Measurements from ENCODE around the gene TOPBP1.
"Not testable (repeated sequence)": the region's sequence is repeated elsewhere in the genome, so short reads cannot be mapped to it uniquely, and the experiment has no call there.

The TOPBP1 gene

GRCh38 chr3:133661454-133662277, at the start of gene TOPBP1:
TOPBP1 (minus strand) TSS chr3:133661941; CDS start chr3:133661127, 814 bp downstream.
- peak; percentile 10 for DNase-seq

- no peak for DNase-seq
Observed at GRCh38 chr3:133711013-133711412, 49.3 kb upstream of the TOPBP1 start.

- DNase-seq = no peak
Observed at GRCh38 chr3:133709139-133709750, 47.5 kb upstream of the TOPBP1 start.

GRCh38 chr3:133706033-133706432, 44.3 kb upstream of the TOPBP1 start:
- no peak for DNase-seq

GRCh38 chr3:133703915-133704314, 42.2 kb upstream of the TOPBP1 start:
- no peak for DNase-seq

GRCh38 chr3:133701435-133702358, 40.0 kb upstream of the TOPBP1 start:
- DNase-seq = no peak

- no peak for DNase-seq
Observed at GRCh38 chr3:133700351-133700750, 38.6 kb upstream of the TOPBP1 start.

- no peak for DNase-seq
Observed at GRCh38 chr3:133699903-133700302, 38.2 kb upstream of the TOPBP1 start.

GRCh38 chr3:133699467-133699866, 37.7 kb upstream of the TOPBP1 start:
- no peak for DNase-seq

- DNase-seq = no peak
Observed at GRCh38 chr3:133697960-133698359, 36.2 kb upstream of the TOPBP1 start.

- no peak for DNase-seq
Observed at GRCh38 chr3:133695560-133696171, 33.9 kb upstream of the TOPBP1 start.

- no peak for DNase-seq
Observed at GRCh38 chr3:133694288-133695268, 32.8 kb upstream of the TOPBP1 start.

- no peak for DNase-seq
Observed at GRCh38 chr3:133693821-133694220, 32.1 kb upstream of the TOPBP1 start.

- no peak for DNase-seq
Observed at GRCh38 chr3:133692759-133693158, 31.0 kb upstream of the TOPBP1 start.

- DNase-seq = no peak
Observed at GRCh38 chr3:133691273-133692107, 29.7 kb upstream of the TOPBP1 start.

- DNase-seq = not testable (repeated sequence)
Observed at GRCh38 chr3:133677993-133678392, 16.3 kb upstream of the TOPBP1 start.

- no peak for DNase-seq
Observed at GRCh38 chr3:133676336-133677118, 14.8 kb upstream of the TOPBP1 start.

GRCh38 chr3:133675631-133676335, 14.0 kb upstream of the TOPBP1 start:
- no peak for DNase-seq

- DNase-seq = no peak
Observed at GRCh38 chr3:133674290-133674919, 12.7 kb upstream of the TOPBP1 start.

All from NCI-H1048 (cell line).